HT-29 (cell line): ENCODE data around the gene SCAMP3. TPM values are rescaled to one million over a fixed set of nuclear protein-coding genes. Genes with fewer than 3 reads are reported as not detected.
"Not testable (repeated sequence)": the region's sequence is repeated elsewhere in the genome, so short reads cannot be mapped to it uniquely, and the experiment has no call there.

Experiments used
- DNase-seq: peaks from one replicate; pipeline ENCODE4 v3.0.0-alpha.2; 2015; ENCODE audit warnings: low spot score
- total RNA-seq: library from RNA; depleted of rRNA; stranded (reverse); fragments of >200 nt; shearing (Covaris generic); gene quantifications from 2 replicates; pipeline ENCODE4 v1.2.3, GENCODE V29; 2014; rRNA removed

The SCAMP3 gene
- 112 and 114 TPM in 2 replicates for total RNA-seq

DNA sequence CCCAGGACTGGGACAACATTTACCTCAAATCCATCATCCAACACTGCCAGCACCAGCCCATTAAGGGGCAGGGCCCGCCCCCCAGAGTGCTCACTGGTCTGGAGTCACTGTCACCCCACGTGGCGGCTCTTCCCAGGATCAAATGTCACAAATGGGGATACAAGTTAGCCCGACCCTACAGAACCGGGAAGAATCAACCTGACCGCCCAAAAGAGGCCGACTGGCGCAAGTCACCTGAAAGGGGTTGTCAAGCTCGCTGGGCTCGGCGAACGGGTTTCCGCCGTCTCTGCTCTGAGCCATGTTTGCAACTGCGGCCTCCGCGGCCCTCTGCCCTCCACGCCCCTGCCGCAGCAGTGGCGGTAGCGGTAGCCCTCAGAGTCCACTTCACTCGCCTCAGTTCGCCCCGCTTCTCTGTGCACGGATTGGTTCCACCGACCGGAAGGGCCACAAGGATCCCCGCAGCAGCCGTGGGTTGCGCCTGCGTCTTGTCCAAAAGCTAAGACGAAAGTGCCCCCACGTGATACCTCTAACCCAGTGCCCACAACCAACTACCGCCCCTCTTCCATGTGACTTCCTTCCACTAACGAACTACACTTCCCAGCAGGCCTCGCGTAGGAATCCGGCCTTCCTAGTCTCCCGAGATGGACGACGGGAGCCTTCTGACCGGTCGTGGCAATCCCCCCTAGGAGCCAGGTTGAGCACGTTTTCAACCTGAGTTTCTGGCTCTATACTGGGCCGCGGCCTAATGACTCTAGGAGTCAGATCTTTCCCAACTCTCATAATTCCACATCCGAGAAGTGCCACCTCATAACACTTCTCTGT lies at the start of gene SCAMP3:
TSS of gene SCAMP3 (minus strand) at position 509 of the 822 bp plus-strand sequence. CDS start at position 300, 209 bp downstream.
- DNase-seq: peak; percentile 97

DNA sequence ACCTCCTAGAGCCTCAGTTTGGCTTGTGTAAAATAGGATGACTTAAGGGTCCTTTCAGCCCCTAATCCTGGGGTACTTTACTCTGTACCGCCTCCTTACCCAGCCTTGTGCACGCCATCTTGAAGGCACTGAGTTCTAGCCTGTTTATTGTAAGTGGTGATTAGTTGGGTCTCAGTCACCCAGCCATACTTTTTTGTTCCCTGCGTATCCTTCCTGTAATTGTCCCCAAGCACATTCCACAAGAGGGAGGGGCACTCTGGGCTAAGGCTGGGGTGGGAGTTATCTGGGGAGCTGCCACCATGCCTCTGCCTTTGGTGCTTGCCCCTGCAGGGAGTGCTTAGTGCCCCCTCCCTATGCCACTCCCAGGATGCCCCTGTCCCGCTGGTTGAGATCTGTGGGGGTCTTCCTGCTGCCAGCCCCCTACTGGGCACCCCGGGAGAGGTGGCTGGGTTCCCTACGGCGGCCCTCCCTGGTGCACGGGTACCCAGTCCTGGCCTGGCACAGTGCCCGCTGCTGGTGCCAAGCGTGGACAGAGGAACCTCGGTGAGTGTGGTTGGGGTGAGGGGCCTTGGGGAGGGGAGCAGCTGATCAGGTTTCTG lies 47.4 kb upstream of the SCAMP3 start:
- peak; percentile 58 for DNase-seq

DNA sequence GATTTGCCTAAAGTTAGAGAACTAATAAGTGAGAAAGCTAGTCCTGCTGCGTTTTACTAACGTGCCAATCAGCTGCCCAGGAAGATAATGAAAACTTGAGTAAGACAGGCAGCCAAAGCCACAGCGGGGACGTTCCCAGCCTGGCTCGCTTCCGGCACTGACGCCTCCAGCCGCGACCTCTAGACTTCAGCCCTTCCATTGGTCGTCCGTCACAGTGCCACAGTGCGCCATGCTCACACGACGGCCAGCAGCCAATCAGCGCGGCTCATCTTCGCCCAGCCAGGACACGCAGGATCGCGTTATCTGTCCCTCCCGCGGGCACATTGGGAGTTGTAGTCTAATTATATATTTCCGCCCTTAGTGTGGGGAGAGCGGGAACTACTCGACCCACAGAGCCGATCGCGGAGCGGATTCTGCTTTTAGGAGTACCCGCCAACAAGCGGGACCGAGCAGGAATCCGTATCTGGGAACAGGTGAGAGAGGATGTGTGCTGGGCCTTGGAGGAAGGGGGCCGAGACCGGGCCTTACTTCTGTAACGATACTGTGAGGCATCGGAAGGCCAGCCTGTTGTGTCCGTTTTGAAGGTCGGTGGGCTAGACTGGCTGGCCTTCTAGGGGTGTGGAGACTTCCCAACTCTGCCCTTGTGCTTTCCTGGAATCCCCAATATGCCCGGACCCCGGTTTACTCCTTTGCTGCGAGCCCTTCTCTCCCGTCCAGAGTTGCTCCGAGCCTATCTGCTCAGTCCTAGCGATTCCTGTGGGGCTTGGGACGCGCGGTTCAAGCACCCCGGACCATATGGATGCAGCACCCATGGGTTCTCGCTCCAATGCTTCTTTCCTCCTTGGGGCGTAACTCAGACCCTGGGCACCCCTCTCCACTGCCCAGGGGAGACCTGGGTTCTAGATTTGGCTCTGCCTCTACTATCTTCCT lies 46.6 kb upstream of the SCAMP3 start, which contains the start of gene FDPS:
TSS of gene FDPS (plus strand) at position 374 of the 930 bp plus-strand sequence. CDS start 924 bp downstream, outside the sequence.
- DNase-seq: peak; percentile 99

DNA sequence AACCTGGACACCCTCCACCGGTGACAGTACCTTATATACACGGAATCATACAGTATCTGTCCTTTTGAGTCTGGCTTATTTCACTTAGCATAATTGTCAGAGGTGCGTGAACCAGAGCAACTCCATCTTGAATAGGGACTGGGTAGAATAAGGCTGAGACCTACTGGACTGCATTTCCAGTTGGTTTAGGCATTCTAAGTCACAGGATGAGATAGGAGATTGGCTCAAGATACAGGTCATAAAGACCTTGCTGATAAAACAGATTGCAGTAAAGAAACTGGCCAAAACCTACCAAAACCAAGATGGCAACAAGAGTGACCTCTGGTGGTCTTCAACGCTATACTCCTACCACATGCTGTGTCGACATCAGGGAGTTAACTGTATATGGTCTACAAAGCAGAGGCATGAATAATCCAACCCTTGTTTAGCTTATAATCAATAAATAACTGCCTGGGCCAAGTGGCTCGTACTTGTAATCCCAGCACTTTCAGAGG lies 45.1 kb upstream of the SCAMP3 start:
- DNase-seq: peak; percentile 34

DNA sequence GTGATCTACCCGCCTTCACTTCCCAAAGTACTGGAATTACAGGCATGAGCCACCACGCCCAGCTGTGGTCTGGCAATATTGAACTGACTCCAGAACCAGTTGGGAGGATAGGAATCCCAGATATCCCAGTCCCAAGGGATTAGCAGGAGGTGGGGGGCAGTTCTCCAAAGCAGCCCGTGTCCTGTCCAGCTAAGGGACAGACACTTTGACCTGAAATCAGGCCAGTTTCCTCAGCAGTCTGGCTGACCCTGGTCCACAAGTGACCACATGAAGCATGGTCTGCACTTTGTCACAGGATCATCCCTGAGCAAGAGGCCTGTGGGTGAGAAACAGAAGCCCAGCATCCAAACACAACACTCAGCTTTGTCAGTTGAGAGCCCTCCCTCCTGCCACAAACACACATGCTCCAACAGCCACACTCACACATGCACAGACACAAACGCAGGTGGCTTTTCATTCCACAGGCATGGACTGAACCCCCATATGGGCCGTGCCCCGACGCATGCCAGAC lies 43.8 kb upstream of the SCAMP3 start:
- DNase-seq: no peak

GRCh38 chr1:155304558-155305063 lies 42.5 kb upstream of the SCAMP3 start:
- no peak for DNase-seq

DNA sequence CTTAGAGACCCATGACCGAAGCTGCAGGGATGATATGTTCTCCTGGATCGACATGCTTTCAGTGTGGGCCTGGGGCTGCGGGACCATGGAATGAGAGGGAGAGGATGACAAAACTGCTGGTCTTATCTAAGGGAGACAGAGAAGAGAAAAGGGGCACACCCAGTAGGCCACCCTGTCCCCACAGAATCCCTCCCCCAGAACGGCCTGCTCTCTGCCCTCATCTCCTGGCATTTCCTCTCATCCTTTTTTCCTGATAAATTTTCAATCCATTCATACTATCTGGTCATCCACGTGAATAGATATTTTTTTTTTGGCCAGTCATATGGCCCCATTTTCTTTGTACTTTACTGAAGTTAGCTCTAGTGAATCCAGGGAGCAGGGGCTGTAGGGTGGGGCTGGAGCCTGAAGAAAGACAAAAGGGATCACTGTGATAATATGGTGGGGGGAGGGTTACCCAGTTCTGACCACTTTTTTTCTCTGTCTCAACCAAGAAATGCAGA lies 39.2 kb upstream of the SCAMP3 start, which contains the start of gene PKLR:
TSS of gene PKLR (minus strand) at position 97 of the 500 bp plus-strand sequence. CDS start at position 54, 43 bp downstream.
- DNase-seq: no peak

DNA sequence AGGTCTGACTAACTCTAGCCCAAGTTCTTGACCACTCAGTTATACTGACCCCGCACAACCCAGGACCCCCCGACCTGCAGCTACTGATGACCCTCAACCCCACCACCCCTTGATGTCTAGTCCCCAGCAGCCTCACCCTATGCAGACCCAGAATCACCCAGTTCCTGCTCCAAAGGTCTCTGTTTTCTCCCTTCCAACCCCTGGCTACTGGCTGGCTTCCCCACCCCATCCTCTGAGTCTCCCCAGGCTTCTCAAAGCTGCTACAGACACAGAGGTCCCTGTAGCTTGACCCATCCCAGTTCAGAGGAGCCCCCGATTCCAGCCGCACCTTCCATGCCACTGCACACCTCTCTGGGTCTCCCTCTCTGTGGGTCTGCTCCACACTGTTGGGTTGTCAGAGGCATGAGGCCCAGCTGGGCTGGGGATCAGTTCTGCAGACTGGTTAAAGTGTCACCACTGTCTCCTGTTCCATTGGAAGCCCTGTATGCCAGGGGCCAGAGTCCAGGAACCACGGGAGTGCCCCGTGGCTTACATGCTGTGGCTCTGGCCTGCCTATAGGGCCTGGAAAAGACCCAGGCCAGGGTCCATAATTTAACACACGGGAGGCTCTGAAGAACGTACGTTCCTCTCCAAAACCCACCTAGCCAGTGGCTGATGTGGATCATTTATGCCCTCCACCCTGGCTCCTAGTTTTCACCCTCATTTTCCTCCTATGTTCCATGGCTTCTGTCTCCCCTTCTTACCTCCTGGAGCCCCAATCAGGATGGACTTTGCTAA lies 38.6 kb upstream of the SCAMP3 start:
- DNase-seq: no peak

DNA sequence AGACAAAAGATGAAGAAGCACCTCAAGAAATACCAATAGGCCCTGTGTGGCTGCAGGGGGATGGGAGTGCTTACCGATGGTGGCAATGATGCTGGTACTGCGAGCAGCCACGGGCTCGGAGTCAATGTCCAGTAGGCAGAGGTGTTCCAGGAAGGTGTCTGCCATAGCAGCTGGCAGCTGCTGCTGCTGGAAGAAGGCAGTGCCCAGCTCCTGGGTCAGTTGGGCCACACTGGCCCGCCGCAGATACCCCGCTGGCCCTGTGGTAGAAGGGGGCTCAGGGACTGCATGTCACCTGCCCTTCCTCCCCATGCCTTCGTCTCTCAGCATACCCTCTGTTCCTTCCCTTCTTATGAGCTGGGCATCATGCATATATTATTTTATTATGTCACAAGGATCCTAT lies 37.9 kb upstream of the SCAMP3 start:
- no peak for DNase-seq

- DNase-seq: no peak
These were observed 35.2 kb upstream of the SCAMP3 start for GRCh38 chr1:155297384-155297783.

DNA sequence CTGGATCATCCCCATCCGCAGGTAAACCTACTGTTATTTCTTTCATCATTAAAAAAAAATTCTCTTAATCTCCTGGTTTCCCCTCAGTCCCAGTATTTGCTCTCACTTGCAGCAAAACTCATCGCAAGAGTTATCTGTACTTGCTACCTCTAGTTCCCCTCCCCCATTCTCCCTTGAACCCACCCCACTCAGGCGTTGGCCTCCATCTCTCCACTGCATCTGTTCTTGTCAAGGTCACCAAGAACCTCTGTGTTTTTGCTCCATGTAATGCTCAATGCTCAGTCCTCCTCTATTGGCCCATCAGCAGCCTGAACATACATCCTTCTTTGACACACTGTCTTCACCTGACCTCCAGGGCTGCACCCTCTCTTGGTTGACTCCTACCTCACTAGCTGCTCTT lies 34.5 kb upstream of the SCAMP3 start:
- DNase-seq: no peak

DNA sequence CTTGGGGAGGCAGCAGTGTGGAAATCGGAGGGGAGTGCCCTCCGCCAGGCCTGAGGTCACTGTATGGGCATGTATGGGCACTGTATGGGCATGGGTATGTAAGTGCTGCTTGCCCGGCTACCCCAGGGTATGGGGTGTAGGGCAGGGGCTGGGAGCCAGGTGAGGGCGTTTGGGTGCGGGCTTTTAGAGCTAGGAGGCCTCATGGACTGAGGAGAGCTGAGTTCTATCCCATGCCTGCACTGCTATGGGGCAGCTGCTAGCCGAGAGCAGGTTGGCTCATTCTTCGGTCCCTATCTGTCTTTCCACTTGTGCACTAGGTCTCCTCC lies 33.7 kb upstream of the SCAMP3 start:
- no peak for DNase-seq

- DNase-seq: no peak
These were observed 33.2 kb upstream of the SCAMP3 start for GRCh38 chr1:155295183-155295941.

DNA sequence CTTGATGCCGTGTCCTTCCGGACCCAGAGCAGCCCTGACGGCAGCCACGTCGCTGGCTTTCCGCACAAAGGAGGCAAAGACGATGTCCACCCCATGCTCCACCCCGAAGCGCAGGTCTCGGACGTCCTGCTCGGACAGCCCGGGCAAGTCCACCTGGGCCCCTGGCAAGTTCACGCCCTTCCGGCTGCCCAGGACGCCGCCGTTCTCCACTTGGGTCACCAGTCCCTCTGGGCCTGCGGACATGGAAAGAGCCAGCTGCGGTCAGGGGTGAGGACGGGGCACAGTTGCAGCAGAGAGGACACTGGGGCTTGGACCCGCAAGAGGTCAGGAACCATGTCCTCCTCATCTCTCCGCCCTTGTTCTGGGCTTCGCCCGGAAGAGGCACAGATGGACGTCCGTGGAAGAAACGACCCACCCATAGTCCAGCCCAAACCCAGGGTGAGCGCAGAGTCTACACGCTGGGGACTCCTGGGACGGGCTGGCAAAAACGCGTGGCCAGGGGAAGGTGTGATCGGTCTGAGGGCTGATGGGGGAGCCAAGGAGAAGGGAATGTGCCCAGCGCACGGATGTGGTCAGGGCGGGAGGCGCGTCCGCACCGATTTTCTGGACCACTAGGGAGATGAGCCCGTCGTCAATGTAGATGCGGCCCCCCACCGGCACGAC lies 32.5 kb upstream of the SCAMP3 start:
- DNase-seq: no peak

GRCh38 chr1:155293086-155293749 lies 31.1 kb upstream of the SCAMP3 start:
- DNase-seq: no peak

- not testable (repeated sequence) for DNase-seq
These were observed 28.8 kb upstream of the SCAMP3 start for GRCh38 chr1:155291006-155291405.

DNA sequence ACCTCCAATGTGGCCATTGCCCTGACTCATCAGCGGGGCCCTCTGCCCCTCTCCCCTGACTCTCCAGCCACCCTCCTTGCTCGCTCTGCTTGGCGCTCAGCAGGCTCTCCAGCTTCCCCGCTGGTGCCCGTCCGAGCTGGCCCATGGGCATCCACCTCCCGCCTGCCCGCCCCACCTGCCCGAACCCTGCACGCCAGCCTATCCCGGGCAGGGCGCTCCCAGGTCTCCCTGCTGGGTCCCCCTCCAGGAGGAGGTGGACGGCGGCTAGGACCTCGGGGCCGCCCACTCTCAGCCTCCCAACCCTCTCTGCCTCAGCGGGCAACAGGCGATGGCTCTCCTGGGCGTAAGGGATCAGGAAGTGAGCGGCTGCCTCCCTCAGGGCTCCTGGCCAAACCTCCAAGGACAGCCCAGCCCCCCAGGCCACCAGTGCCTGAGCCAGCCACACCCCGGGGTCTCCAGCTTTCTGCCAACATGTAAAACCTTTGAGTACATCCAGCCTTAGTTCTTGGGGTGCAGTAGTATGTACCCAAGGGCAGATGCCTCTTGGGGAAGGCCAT lies 25.9 kb upstream of the SCAMP3 start:
- DNase-seq: no peak

DNA sequence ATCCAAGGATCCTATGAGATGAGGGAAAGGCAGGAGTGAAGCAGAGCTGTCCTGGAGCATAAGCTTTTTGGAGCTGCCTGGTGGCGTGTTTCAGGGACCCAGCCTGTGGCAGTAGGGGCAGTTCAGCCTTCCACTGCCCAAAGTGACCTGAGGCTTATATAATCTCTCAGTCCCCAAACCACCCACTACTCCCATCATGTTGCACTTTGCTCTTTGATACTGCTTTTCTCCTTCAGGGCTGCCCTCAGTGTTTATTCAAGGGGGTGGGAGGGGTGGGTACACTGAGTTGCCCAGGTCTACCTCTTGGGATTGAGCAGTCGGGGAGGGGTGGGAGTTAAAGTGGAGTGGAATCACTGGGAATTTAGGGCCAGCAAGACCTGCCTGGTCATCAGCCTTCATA lies 24.4 kb upstream of the SCAMP3 start:
- DNase-seq: no peak
